H9 (cell line): ENCODE measurements around the gene MIPEP. TPM values are rescaled to one million over a fixed set of nuclear protein-coding genes. Genes with fewer than 3 reads are reported as not detected.

Source experiments
- DNase-seq: peaks from one replicate; pipeline ENCODE4 v3.0.0-alpha.2; 2017
- H2AFZ ChIP-seq: one replicate; pipeline ENCODE4 v1.6.1; 2013; ENCODE audit warnings: mild to moderate bottlenecking, low read length, control low read depth, moderate library complexity
- H2AK5ac ChIP-seq: 2 replicates; pipeline ENCODE4 v1.6.1; 2013; ENCODE audit warnings: low read length, control low read depth, mixed read lengths; ENCODE audit not compliant: insufficient read length
- H2BK120ac ChIP-seq: one replicate; pipeline ENCODE4 v1.6.1; 2013; ENCODE audit warnings: low read depth, mild to moderate bottlenecking, low read length, control low read depth, inconsistent platforms; ENCODE audit not compliant: poor library complexity, severe bottlenecking
- H2BK12ac ChIP-seq: 2 replicates; pipeline ENCODE4 v1.6.1; 2013; ENCODE audit warnings: low read length, control low read depth, mixed read lengths, low read depth; ENCODE audit not compliant: insufficient read length
- H2BK15ac ChIP-seq: 2 replicates; pipeline ENCODE4 v1.6.1; 2013; ENCODE audit warnings: low read depth, low read length, control low read depth
- H2BK20ac ChIP-seq: one replicate; pipeline ENCODE4 v1.6.1; 2013; ENCODE audit warnings: low read depth, mild to moderate bottlenecking, low read length, control low read depth, inconsistent platforms; ENCODE audit not compliant: poor library complexity, severe bottlenecking
- H2BK5ac ChIP-seq: 2 replicates; pipeline ENCODE4 v1.6.1; 2013; ENCODE audit warnings: low read length, control low read depth, mixed read lengths; ENCODE audit not compliant: insufficient read length
- H3K14ac ChIP-seq: 2 replicates; pipeline ENCODE4 v1.6.1; 2013; ENCODE audit warnings: low read length, control low read depth; ENCODE audit not compliant: insufficient read depth
- H3K18ac ChIP-seq: 2 replicates; pipeline ENCODE4 v1.6.1; 2013; ENCODE audit warnings: low read depth, mild to moderate bottlenecking, mixed read lengths, low read length, control low read depth; ENCODE audit not compliant: insufficient read length
- H3K23ac ChIP-seq: 2 replicates; pipeline ENCODE4 v1.6.1; 2013; ENCODE audit warnings: low read length, control low read depth, mixed read lengths, low read depth; ENCODE audit not compliant: insufficient read length
- H3K23me2 ChIP-seq: 2 replicates; pipeline ENCODE4 v1.6.1; 2013; ENCODE audit warnings: low read depth, mild to moderate bottlenecking, mixed read lengths, low read length, control low read depth; ENCODE audit not compliant: insufficient read length, poor library complexity, severe bottlenecking
- H3K27ac ChIP-seq: 2 replicates; pipeline ENCODE4 v1.5.1; 2013; ENCODE audit warnings: low read length, control low read depth, mixed read lengths, low read depth; ENCODE audit not compliant: insufficient read length
- H3K27me3 ChIP-seq: 2 replicates; pipeline ENCODE4 v1.6.1; 2013; ENCODE audit warnings: low read length, control low read depth, inconsistent platforms; ENCODE audit not compliant: insufficient read depth
- H3K4ac ChIP-seq: 2 replicates; pipeline ENCODE4 v1.6.1; 2013; ENCODE audit warnings: low read depth, mild to moderate bottlenecking, control low read depth, inconsistent platforms, low read length, moderate library complexity
- H3K4me1 ChIP-seq: 2 replicates; pipeline ENCODE4 v1.6.1; 2013; ENCODE audit warnings: low read length, control low read depth, inconsistent platforms; ENCODE audit not compliant: insufficient read depth
- H3K4me2 ChIP-seq: 2 replicates; pipeline ENCODE4 v1.6.1; 2013; ENCODE audit warnings: low read length, control low read depth, mixed read lengths; ENCODE audit not compliant: insufficient read length, insufficient read depth
- H3K56ac ChIP-seq: 2 replicates; pipeline ENCODE4 v1.6.1; 2013; ENCODE audit warnings: low read depth, mild to moderate bottlenecking, mixed read lengths, low read length, control low read depth; ENCODE audit not compliant: insufficient read length
- H3K79me1 ChIP-seq: 2 replicates; pipeline ENCODE4 v1.6.1; 2013; ENCODE audit warnings: low read depth, mild to moderate bottlenecking, moderate library complexity, low read length, control low read depth, inconsistent platforms; ENCODE audit not compliant: insufficient read depth, poor library complexity, severe bottlenecking
- H3K79me2 ChIP-seq: 2 replicates; pipeline ENCODE4 v1.6.1; 2013; ENCODE audit warnings: low read length, control low read depth, inconsistent platforms; ENCODE audit not compliant: insufficient read depth
- H3K9ac ChIP-seq: 2 replicates; pipeline ENCODE4 v1.6.1; 2013; ENCODE audit warnings: low read length, control low read depth, mixed read lengths; ENCODE audit not compliant: insufficient read length; ENCODE audit errors: extremely low read depth
- H3K9me3 ChIP-seq: one replicate; pipeline ENCODE4 v1.6.1; 2013; ENCODE audit warnings: low read depth, low read length, inconsistent platforms; ENCODE audit not compliant: control insufficient read depth
- H3T11ph ChIP-seq: one replicate; pipeline ENCODE4 v1.6.1; 2013; ENCODE audit warnings: mild to moderate bottlenecking, low read length, control low read depth, inconsistent platforms
- H4K20me1 ChIP-seq: one replicate; pipeline ENCODE4 v1.6.1; 2013; ENCODE audit not compliant: control insufficient read depth, insufficient read length, insufficient read depth
- H4K5ac ChIP-seq: 2 replicates; pipeline ENCODE4 v1.6.1; 2013; ENCODE audit warnings: low read depth, mild to moderate bottlenecking, mixed read lengths, low read length, control low read depth; ENCODE audit not compliant: insufficient read length
- H4K8ac ChIP-seq: replicated peaks from 2 replicates; pipeline ENCODE4 v1.6.1; 2013; ENCODE audit warnings: low read length, control low read depth, mixed read lengths, low read depth; ENCODE audit not compliant: insufficient read length
- H4K91ac ChIP-seq: 2 replicates; pipeline ENCODE4 v1.6.1; 2013; ENCODE audit warnings: low read depth, mild to moderate bottlenecking, moderate library complexity, mixed read lengths, low read length, control low read depth; ENCODE audit not compliant: insufficient read length
- H3K27ac Mint-ChIP-seq, 3 experiments: 2 replicates in 2 of 3; 3 replicates in 1 of 3; pipeline ENCODE4 v1.8.0; 2020 to 2021; ENCODE audit warnings: mixed read lengths in 3 of 3, mild to moderate bottlenecking in 1 of 3, moderate library complexity in 1 of 3
- H3K27me3 Mint-ChIP-seq: 2 replicates; pipeline ENCODE4 v1.8.0; 2021; ENCODE audit warnings: low read depth, mild to moderate bottlenecking, moderate library complexity, mixed read lengths
- H3K36me3 Mint-ChIP-seq, 3 experiments: 2 replicates in 2 of 3; 3 replicates in 1 of 3; pipeline ENCODE4 v1.8.0; 2020 to 2021; ENCODE audit warnings: low read depth in 3 of 3, mixed read lengths in 3 of 3; ENCODE audit not compliant: insufficient read depth in 1 of 3
- H3K4me1 Mint-ChIP-seq, 2 experiments: 2 replicates each; pipeline ENCODE4 v1.8.0; 2020; ENCODE audit warnings: mixed read lengths in 2 of 2
- H3K4me3 Mint-ChIP-seq, 2 experiments: 2 replicates in 1 of 2; 3 replicates in 1 of 2; pipeline ENCODE4 v1.8.0; 2020 to 2021; ENCODE audit warnings: mild to moderate bottlenecking in 2 of 2, mixed read lengths in 2 of 2, moderate library complexity in 1 of 2
- H3K9me3 Mint-ChIP-seq, 2 experiments: 2 replicates in 1 of 2; 3 replicates in 1 of 2; pipeline ENCODE4 v1.8.0; 2020; ENCODE audit warnings: mild to moderate bottlenecking in 2 of 2, mixed read lengths in 2 of 2, moderate library complexity in 1 of 2
- WGBS: extraction: QIAGEN DNeasy Blood & Tissue Kit; methylation state at CpG from one replicate; pipeline ENCODE4 v1.1.7; 2013; ENCODE audit warnings: missing lambda C conversion rate, low lambda C conversion rate, mixed read lengths; ENCODE audit not compliant: insufficient read length; ENCODE audit errors: extremely low coverage; 5-methylcytosine and 5-hydroxymethylcytosine counted together
- total RNA-seq: library from RNA; stranded (reverse); gene quantifications from 2 replicates; pipeline ENCODE4 v1.2.1, GENCODE V29; 2021
- TF ChIP-seq, protein P1 (sequence below): fragments of 200-600 bp; sonication (generic); conservative IDR thresholded peaks from 3 replicates; pipeline ENCODE4 v1.8.0; 2021; ENCODE audit warnings: antibody characterized with exemption, mild to moderate bottlenecking

Gene MIPEP
- total RNA-seq, 1 experiment from 2014 or later, result 18.5 TPM

DNA sequence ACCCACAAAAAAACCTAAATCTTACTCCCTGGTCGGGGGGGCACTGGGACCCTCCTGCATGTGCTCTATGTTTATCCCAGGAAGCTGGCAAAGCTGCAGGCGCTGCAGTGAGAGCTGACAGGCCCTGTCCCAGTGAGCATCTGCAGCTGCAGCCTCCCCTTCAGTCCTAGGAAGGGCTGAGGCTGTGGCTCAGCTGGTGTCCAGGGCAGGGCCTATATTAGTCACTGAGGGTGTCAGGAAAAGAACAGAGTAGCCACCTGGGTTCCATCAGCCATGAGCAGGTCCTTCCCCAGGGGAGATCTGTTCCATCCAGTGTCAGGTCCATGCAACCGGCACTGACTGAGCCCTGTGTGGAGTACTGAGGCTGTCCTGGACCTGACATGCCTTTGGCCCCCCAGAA is 198.5 kb downstream of the MIPEP start:
- Histone ChIP-seq H2BK20ac (no peak overlapping the region), H3K23me2 (no peaks in the 10 kb centered on the region), H2BK120ac (no peak overlapping the region), H3K56ac (no peak overlapping the region), H3K14ac (no peak overlapping the region), H3K4ac (no peak overlapping the region), H2BK5ac (no peak overlapping the region), H4K5ac (no peak overlapping the region), H3K9me3 (no peaks in the 10 kb centered on the region), H2BK12ac (no peak overlapping the region), H3K79me1 (no peaks in the 10 kb centered on the region), H3K4me1 (no peaks in the 10 kb centered on the region), H4K20me1 (no peaks in the 10 kb centered on the region), H3K23ac (no peak overlapping the region), H2AFZ (no peak overlapping the region), H4K91ac (no peak overlapping the region), H3K79me2 (no peaks in the 10 kb centered on the region), H3K4me2 (no peak overlapping the region), H3K9ac (no peak overlapping the region), H4K8ac (no peak overlapping the region), H3K27ac (no peak overlapping the region), H2AK5ac (no peak overlapping the region), H2BK15ac (no peak overlapping the region), H3K18ac (no peak overlapping the region), H3K27me3 (no peaks in the 10 kb centered on the region), H3T11ph (no peak overlapping the region)
- Mint-ChIP-seq H3K4me3 (no peak overlapping the region), H3K27me3 (no peaks in the 10 kb centered on the region), H3K9me3 (peaks cover 3 to 8% of the 10 kb centered on the region in 2 experiments; a peak in 3 of 5 replicates), H3K36me3 (peaks cover 0 to 3% (median 1%) of the 10 kb centered on the region in 3 experiments; a peak in 5 of 7 replicates), H3K27ac (peak overlapping the region in 1 of 3 experiments; percentile 44; a peak in 1 of 7 replicates), H3K4me1 (peaks cover 3 to 8% of the 10 kb centered on the region in 2 experiments)
- no CpG with 5 or more reads among the region's 3 CpGs for WGBS
- TF ChIP-seq, protein P1, sequence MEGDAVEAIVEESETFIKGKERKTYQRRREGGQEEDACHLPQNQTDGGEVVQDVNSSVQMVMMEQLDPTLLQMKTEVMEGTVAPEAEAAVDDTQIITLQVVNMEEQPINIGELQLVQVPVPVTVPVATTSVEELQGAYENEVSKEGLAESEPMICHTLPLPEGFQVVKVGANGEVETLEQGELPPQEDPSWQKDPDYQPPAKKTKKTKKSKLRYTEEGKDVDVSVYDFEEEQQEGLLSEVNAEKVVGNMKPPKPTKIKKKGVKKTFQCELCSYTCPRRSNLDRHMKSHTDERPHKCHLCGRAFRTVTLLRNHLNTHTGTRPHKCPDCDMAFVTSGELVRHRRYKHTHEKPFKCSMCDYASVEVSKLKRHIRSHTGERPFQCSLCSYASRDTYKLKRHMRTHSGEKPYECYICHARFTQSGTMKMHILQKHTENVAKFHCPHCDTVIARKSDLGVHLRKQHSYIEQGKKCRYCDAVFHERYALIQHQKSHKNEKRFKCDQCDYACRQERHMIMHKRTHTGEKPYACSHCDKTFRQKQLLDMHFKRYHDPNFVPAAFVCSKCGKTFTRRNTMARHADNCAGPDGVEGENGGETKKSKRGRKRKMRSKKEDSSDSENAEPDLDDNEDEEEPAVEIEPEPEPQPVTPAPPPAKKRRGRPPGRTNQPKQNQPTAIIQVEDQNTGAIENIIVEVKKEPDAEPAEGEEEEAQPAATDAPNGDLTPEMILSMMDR, result no peak
- no peak for DNase-seq
